IMR-90 (cell line): ENCODE measurements around the gene ZSCAN5B.

Experiments
- BHLHE40 ChIP-seq: fragments of 150-350 bp; IDR thresholded peaks from 2 replicates; pipeline ENCODE4 v1.6.1; 2016; ENCODE audit warnings: mild to moderate bottlenecking, low read depth, low read length
- CEBPB ChIP-seq: IDR thresholded peaks from 2 replicates; pipeline ENCODE4 v1.6.1; 2012; ENCODE audit warnings: low read depth, low read length, improper control_type of control experiment
- CTCF ChIP-seq: conservative IDR thresholded peaks from 2 replicates; pipeline ENCODE4 v1.5.1; 2012; ENCODE audit warnings: mild to moderate bottlenecking, low read depth, low read length, improper control_type of control experiment
- ELK1 ChIP-seq: fragments of 150-350 bp; IDR thresholded peaks from 2 replicates; pipeline ENCODE4 v1.6.1; 2016; ENCODE audit warnings: low read depth, mild to moderate bottlenecking, low read length, moderate library complexity, borderline replicate concordance
- MXI1 ChIP-seq: IDR thresholded peaks from 2 replicates; pipeline ENCODE4 v1.6.1; 2012; ENCODE audit warnings: low read depth, mild to moderate bottlenecking, low read length, moderate library complexity, borderline replicate concordance
- POLR2A ChIP-seq: IDR thresholded peaks from 2 replicates; pipeline ENCODE4 v1.6.1; 2012; ENCODE audit warnings: mild to moderate bottlenecking, low read depth, low read length
- RAD21 ChIP-seq: IDR thresholded peaks from 2 replicates; pipeline ENCODE4 v1.6.1; 2012; ENCODE audit warnings: low read length, improper control_type of control experiment
- RFX5 ChIP-seq: IDR thresholded peaks from 2 replicates; pipeline ENCODE4 v1.8.0; 2012; ENCODE audit warnings: low read depth, mild to moderate bottlenecking, low read length, moderate library complexity
- SMC3 ChIP-seq: fragments of 150-350 bp; IDR thresholded peaks from 2 replicates; pipeline ENCODE4 v1.6.1; 2016; ENCODE audit warnings: low read depth, mild to moderate bottlenecking, antibody characterized with exemption, low read length, moderate library complexity

GRCh38 chr19:56146904-56147303 is 50.7 kb downstream of the ZSCAN5B start:
- no peak for TF ChIP-seq CTCF
- TF ChIP-seq CEBPB, result no peak
- TF ChIP-seq SMC3, result no peak
- no peak for TF ChIP-seq POLR2A
- TF ChIP-seq MXI1, result no peak
- TF ChIP-seq RFX5, result no peak
- no peak for TF ChIP-seq BHLHE40
- no peak for TF ChIP-seq ELK1
- TF ChIP-seq RAD21, result no peak
